Activated CD8-positive, alpha-beta T cell treated with anti-CD3 and anti-CD28 coated beads for 36 hours (primary cell): ENCODE results near the gene P3H3. TPM values are rescaled to one million over a fixed set of nuclear protein-coding genes. Genes with fewer than 3 reads are reported as not detected.
"Not testable (repeated sequence)": the region's sequence is repeated elsewhere in the genome, so short reads cannot be mapped to it uniquely, and the experiment has no call there.

Source experiments
- ATAC-seq: fragments of 200-7000 bp; cut with Tn5 transposase; one replicate; pipeline ENCODE4 v1.10.0; 2021; ENCODE audit warnings: mild to moderate bottlenecking, moderate library complexity
- CTCF ChIA-PET: fragments of 350-600 bp; sonication (Branson Sonifier 250); formaldehyde crosslinking; loops from one replicate; lab custom pipeline; 2021; ENCODE audit warnings: antibody characterized with exemption; lab: Charles Lee
- POLR2A ChIA-PET: fragments of 350-600 bp; sonication (Branson Sonifier 250); formaldehyde crosslinking; loops from one replicate; lab custom pipeline; 2021; ENCODE audit warnings: antibody characterized with exemption; lab: Charles Lee
- DNase-seq: peaks from one replicate; pipeline ENCODE4 v3.0.0-alpha.2; 2020
- H3K27ac Mint-ChIP-seq: one replicate; pipeline ENCODE4 v1.8.0; 2021; ENCODE audit warnings: mild to moderate bottlenecking, mixed read lengths
- H3K27me3 Mint-ChIP-seq: one replicate; pipeline ENCODE4 v1.8.0; 2021; ENCODE audit warnings: mixed read lengths
- H3K36me3 Mint-ChIP-seq: one replicate; pipeline ENCODE4 v1.8.0; 2021; ENCODE audit warnings: low read depth, mixed read lengths
- H3K4me1 Mint-ChIP-seq: one replicate; pipeline ENCODE4 v1.8.0; 2021; ENCODE audit warnings: low read depth, mixed read lengths
- H3K4me3 Mint-ChIP-seq: one replicate; pipeline ENCODE4 v1.8.0; 2021; ENCODE audit warnings: mild to moderate bottlenecking, moderate library complexity, mixed read lengths
- H3K9me3 Mint-ChIP-seq: one replicate; pipeline ENCODE4 v1.8.0; 2021; ENCODE audit warnings: mixed read lengths
- CTCF ChIP-seq: fragments of 200-600 bp; IDR thresholded peaks from one replicate; pipeline ENCODE4 v1.8.0; 2022; ENCODE audit warnings: antibody characterized with exemption, mild to moderate bottlenecking
- intact Hi-C: fragments of 100-400 bp; cut with micrococcal nuclease; formaldehyde crosslinking; loops from one replicate; pipeline ENCODE4 v1.10.0; 2022
- total RNA-seq, 2 experiments: library from RNA; stranded (reverse); gene quantifications; one replicate each; pipeline ENCODE4 v1.2.3, GENCODE V29; 2021

The P3H3 gene
- total RNA-seq, 2 experiments from 2014 or later = 2.1 to 2.3 TPM

- H3K27me3 Mint-ChIP-seq = no peaks in the 10 kb centered on the region
- H3K36me3 Mint-ChIP-seq = peaks cover 63% of the 10 kb centered on the region
- intact Hi-C loops = no loop called here
- no peaks in the 10 kb centered on the region for H3K9me3 Mint-ChIP-seq
- CTCF ChIA-PET = interaction anchor here (0.7 to 9.5 kb wide), 47 partner anchors 8 to 430 kb away, joined by 3 to 124 read pairs (median 4); partner anchors contain the start of genes ATN1, CDCA3, COPS7A and ENO2
- H3K4me1 Mint-ChIP-seq = peaks cover 45% of the 10 kb centered on the region
- peak within 1 kb of the TSS; percentile 91 for H3K4me3 Mint-ChIP-seq
- peak; percentile 82 for ATAC-seq
- peak; percentile 99 for DNase-seq
- POLR2A ChIA-PET = interaction anchor here (0.7 to 13.0 kb wide), 23 partner anchors 9 to 339 kb away, joined by 3 to 218 read pairs (median 6); partner anchors contain the start of genes C12orf57, C1RL, CDCA3 and COPS7A
- no peak for TF ChIP-seq CTCF
- peak within 1 kb of the TSS; percentile 89 for H3K27ac Mint-ChIP-seq
Measured at GRCh38 chr12:6873094-6874014, 45.1 kb downstream of the P3H3 start, which contains the start of gene SPSB2. Gene SPSB2, minus strand, starts transcription at chr12:6873303. Its CDS starts 402 bp downstream, at chr12:6872901.

GRCh38 chr12:6874015-6874368 is 45.8 kb downstream of the P3H3 start:
- DNase-seq, intact Hi-C loops, ATAC-seq, H3K27me3 Mint-ChIP-seq, H3K9me3 Mint-ChIP-seq: not testable (repeated sequence)
- ChIA-PET CTCF (interaction anchor here (0.8 to 3.7 kb wide), 5 partner anchors 9 to 237 kb away, joined by 3 to 30 read pairs (median 4); partner anchors contain the start of gene MLF2), POLR2A (interaction anchor here (0.9 to 13.0 kb wide), 7 partner anchors 8 to 70 kb away, joined by 3 to 218 read pairs (median 17); partner anchors contain the start of genes C12orf57, CDCA3, LRRC23 and RNU7-1)
- Mint-ChIP-seq H3K4me3 (peak overlapping the region; percentile 91), H3K36me3 (peaks cover 56% of the 10 kb centered on the region), H3K4me1 (peaks cover 40% of the 10 kb centered on the region), H3K27ac (peak overlapping the region; percentile 78)

- H3K4me1 Mint-ChIP-seq, H3K9me3 Mint-ChIP-seq, H3K27me3 Mint-ChIP-seq, DNase-seq, ATAC-seq, H3K27ac Mint-ChIP-seq, intact Hi-C loops, H3K4me3 Mint-ChIP-seq: not testable (repeated sequence)
- CTCF ChIA-PET = interaction anchor here (1.4 to 2.0 kb wide), 3 partner anchors 10 to 13 kb away, joined by 3 to 6 read pairs (median 3); partner anchors contain the start of gene TPI1
- POLR2A ChIA-PET = interaction anchor here (1.1 to 6.6 kb wide), 4 partner anchors 9 to 80 kb away, joined by 3 to 79 read pairs (median 8); partner anchors contain the start of genes SPSB2 and TPI1
- peaks cover 15% of the 10 kb centered on the region for H3K36me3 Mint-ChIP-seq
Measured at GRCh38 chr12:6879824-6880223, 51.6 kb downstream of the P3H3 start.

GRCh38 chr12:6883252-6883651 is 55.0 kb downstream of the P3H3 start:
- H3K27me3 Mint-ChIP-seq = no peaks in the 10 kb centered on the region
- intact Hi-C loops = no loop called here
- no peaks in the 10 kb centered on the region for H3K9me3 Mint-ChIP-seq
- DNase-seq (no peak), ATAC-seq (no peak)
- ChIA-PET CTCF (interaction anchor here (1.6 to 5.7 kb wide), 3 partner anchors 8 to 14 kb away, joined by 4 to 30 read pairs (median 13); partner anchors contain the start of gene SPSB2), POLR2A (interaction anchor here (1.1 to 6.6 kb wide), 2 partner anchors 13 to 60 kb away, joined by 3 to 79 read pairs; partner anchors contain the start of genes C12orf57, RNU7-1, SPSB2 and TPI1)
- H3K4me3 Mint-ChIP-seq = no peak overlapping the region
- no peaks in the 10 kb centered on the region for H3K4me1 Mint-ChIP-seq
- TF ChIP-seq CTCF = no peak
- peaks cover 6% of the 10 kb centered on the region for H3K36me3 Mint-ChIP-seq
- no peak overlapping the region for H3K27ac Mint-ChIP-seq

GRCh38 chr12:6883683-6884082 is 55.5 kb downstream of the P3H3 start:
- H3K4me1 Mint-ChIP-seq = no peaks in the 10 kb centered on the region
- no peaks in the 10 kb centered on the region for H3K9me3 Mint-ChIP-seq
- intact Hi-C loops = no loop called here
- POLR2A ChIA-PET = interaction anchor here (1.1 to 6.6 kb wide), 2 partner anchors 13 to 60 kb away, joined by 3 to 79 read pairs; partner anchors contain the start of genes C12orf57, RNU7-1, SPSB2 and TPI1
- no peaks in the 10 kb centered on the region for H3K27me3 Mint-ChIP-seq
- CTCF ChIA-PET = interaction anchor here (5.7 kb wide), 1 partner anchor 11 kb away, joined by 30 read pairs; the partner anchor contains the start of gene SPSB2
- H3K4me3 Mint-ChIP-seq = no peak overlapping the region
- no peak for DNase-seq
- H3K36me3 Mint-ChIP-seq = peaks cover 6% of the 10 kb centered on the region
- no peak overlapping the region for H3K27ac Mint-ChIP-seq
- TF ChIP-seq CTCF = no peak
- ATAC-seq = no peak
